Stomach (tissue), 9 donors: ENCODE data around the gene AMER1. TPM values are rescaled to one million over a fixed set of nuclear protein-coding genes. Genes with fewer than 3 reads are reported as not detected.

ENCODE experiments used
- DNase-seq, 2 donors: peaks; one replicate each; pipeline versions ENCODE4 v3.0.0 to v3.0.0-alpha.2; 2013 to 2019
- H3K27ac ChIP-seq, 5 donors: fragments of 200-600 bp in 4 of 5; sonication (generic) in 4 of 5; one replicate each; pipeline ENCODE4 v1.5.1; 2013 to 2019; ENCODE audit warnings: mild to moderate bottlenecking in 1 of 5, moderate library complexity in 1 of 5
- H3K27me3 ChIP-seq, 3 donors: fragments of 200-600 bp; sonication (generic); one replicate each; pipeline ENCODE4 v1.5.1; 2017 to 2019; ENCODE audit warnings: mixed run types in 1 of 3
- H3K36me3 ChIP-seq, 4 donors: fragments of 200-600 bp; sonication (generic); 1 replicate in 3 of 4; 2 replicates in 1 of 4; pipeline ENCODE4 v1.5.1; 2016 to 2019
- H3K4me1 ChIP-seq, 4 donors: fragments of 200-600 bp; sonication (generic); one replicate each; pipeline ENCODE4 v1.5.1; 2016 to 2019
- H3K4me3 ChIP-seq, 4 donors: fragments of 200-600 bp; sonication (generic) in 3 of 4; one replicate each; pipeline ENCODE4 v1.5.1; 2016 to 2019; ENCODE audit warnings: mild to moderate bottlenecking in 1 of 4
- H3K9me3 ChIP-seq, 4 donors: fragments of 200-600 bp; sonication (generic); one replicate each; pipeline ENCODE4 v1.5.1; 2016 to 2019
- EP300 ChIP-seq: sonication (generic); formaldehyde crosslinking; IDR thresholded peaks from one replicate; pipeline ENCODE4 v1.6.1; 2017; ENCODE audit warnings: antibody characterized with exemption
- POLR2A ChIP-seq, 4 donors: fragments of 450-650 bp; IDR thresholded peaks; one replicate each; pipeline ENCODE4 v1.6.1; 2016; ENCODE audit warnings: antibody characterized with exemption in 4 of 4, control low read depth in 2 of 4, mild to moderate bottlenecking in 1 of 4, moderate library complexity in 1 of 4
- POLR2AphosphoS5 ChIP-seq, 3 donors: sonication (generic); formaldehyde crosslinking; IDR thresholded peaks; one replicate each; pipeline ENCODE4 v1.6.1; 2016; ENCODE audit warnings: antibody characterized with exemption in 3 of 3
- WGBS, 5 donors: extraction: QIAGEN DNeasy Blood & Tissue Kit in 3 of 5; methylation state at CpG; one replicate each; pipeline versions ENCODE4 v1.1.5 to v1.1.7; 2013 to 2018; 5-methylcytosine and 5-hydroxymethylcytosine counted together
- intact Hi-C: fragments of 100-400 bp; cut with DNase I; formaldehyde crosslinking; loops from one replicate; pipeline ENCODE4 v1.15.1; 2023; ENCODE audit warnings: low total_unique reads
- polyA plus RNA-seq, 3 donors: library from polyadenylated mRNA; stranded (reverse); fragments of 200-250 nt; gene quantifications; one replicate each; pipeline ENCODE4 v1.2.3, GENCODE V29; 2013
- total RNA-seq, 5 donors: library from RNA; depleted of rRNA; stranded (reverse); fragments of >200 nt; gene quantifications; one replicate each; pipeline versions ENCODE4 v1.1.0 to v1.2.3, GENCODE V29; 2014 to 2016
- TF ChIP-seq, protein P1 (sequence below), 7 experiments: fragments of 450-650 bp in 4 of 7; fragments of 200-600 bp in 3 of 7; sonication (generic) in 3 of 7; IDR thresholded peaks; one replicate each; pipeline ENCODE4 v1.5.1; 2016 to 2019; ENCODE audit warnings: antibody characterized with exemption in 7 of 7, control low read depth in 2 of 7, mild to moderate bottlenecking in 1 of 7
- donor health status: healthy with polysubstance abuse.
- donor health status: Bipolar disorder and iron deficiency.
- donor health status: healthy.

Gene AMER1
- total and polyA plus RNA-seq, 8 donors: 0.90 to 6.7 (median 2.0) TPM

DNA sequence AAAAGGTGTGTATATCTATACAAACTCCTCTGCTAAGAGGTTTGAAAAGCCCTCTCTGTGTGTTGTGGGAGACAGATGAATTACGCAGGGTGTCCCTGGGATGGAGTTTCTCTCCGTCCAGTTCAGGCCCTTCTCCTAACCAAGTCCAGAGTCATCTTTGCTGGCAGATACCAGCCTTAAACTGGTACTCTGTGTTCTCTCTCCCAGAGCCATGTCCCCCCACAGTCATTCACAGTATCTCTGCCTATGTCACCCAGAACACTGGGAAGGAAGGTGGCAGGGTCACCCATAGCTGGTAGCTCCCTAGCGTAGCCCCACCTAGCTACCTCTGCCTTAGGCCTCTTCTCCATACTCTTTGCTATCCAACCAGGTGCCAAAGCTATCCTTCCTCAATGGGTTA lies 8.9 kb downstream of the AMER1 start:
- Histone ChIP-seq H3K36me3 (peaks cover 0 to 16% (median 15%) of the 10 kb centered on the region in 4 donors), H3K4me1 (peaks cover 0 to 6% (median 2%) of the 10 kb centered on the region in 4 donors), H3K27ac (no peak overlapping the region), H3K9me3 (no peaks in the 10 kb centered on the region), H3K4me3 (no peak overlapping the region), H3K27me3 (no peaks in the 10 kb centered on the region)
- no peak for TF ChIP-seq POLR2A (IDR thresholded peaks at IDR 0.05)
- DNase-seq: no peak
- 81 to 99% (median 95%) methylated on average over 3 of the region's 3 CpGs for WGBS, 5 donors
- intact Hi-C loops: no loop called here

DNA sequence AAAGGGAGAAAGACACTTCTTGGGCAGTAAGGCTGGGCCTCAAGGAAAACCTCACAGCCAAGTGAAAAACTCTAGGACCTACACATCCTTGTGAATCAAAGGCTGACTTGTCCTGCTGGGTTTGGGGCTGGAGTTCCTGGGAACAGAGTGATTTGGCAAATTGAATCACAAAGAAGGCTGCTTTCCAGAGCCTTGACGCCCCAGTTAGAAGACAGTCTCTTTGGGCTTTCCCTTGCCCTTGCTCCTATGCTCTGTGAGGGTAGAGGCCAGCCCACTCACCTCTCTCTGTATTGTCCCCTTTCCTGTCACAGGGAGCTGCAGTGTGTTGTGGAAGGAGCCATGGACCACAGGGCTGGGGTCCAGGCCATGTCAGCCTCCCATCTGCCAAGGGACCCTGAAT lies 9.6 kb downstream of the AMER1 start:
- Histone ChIP-seq H3K4me3 (no peak overlapping the region), H3K27me3 (no peaks in the 10 kb centered on the region), H3K9me3 (no peaks in the 10 kb centered on the region), H3K36me3 (peaks cover 0 to 24% (median 23%) of the 10 kb centered on the region in 4 donors), H3K4me1 (peaks cover 0 to 6% (median 2%) of the 10 kb centered on the region in 4 donors), H3K27ac (no peak overlapping the region)
- intact Hi-C loops: no loop called here
- no peak for DNase-seq
- no peak for TF ChIP-seq POLR2AphosphoS5 (IDR thresholded peaks at IDR 0.05)
- no peak for TF ChIP-seq EP300
- TF ChIP-seq POLR2A (IDR thresholded peaks at IDR 0.05): no peak
- TF ChIP-seq, protein P1, sequence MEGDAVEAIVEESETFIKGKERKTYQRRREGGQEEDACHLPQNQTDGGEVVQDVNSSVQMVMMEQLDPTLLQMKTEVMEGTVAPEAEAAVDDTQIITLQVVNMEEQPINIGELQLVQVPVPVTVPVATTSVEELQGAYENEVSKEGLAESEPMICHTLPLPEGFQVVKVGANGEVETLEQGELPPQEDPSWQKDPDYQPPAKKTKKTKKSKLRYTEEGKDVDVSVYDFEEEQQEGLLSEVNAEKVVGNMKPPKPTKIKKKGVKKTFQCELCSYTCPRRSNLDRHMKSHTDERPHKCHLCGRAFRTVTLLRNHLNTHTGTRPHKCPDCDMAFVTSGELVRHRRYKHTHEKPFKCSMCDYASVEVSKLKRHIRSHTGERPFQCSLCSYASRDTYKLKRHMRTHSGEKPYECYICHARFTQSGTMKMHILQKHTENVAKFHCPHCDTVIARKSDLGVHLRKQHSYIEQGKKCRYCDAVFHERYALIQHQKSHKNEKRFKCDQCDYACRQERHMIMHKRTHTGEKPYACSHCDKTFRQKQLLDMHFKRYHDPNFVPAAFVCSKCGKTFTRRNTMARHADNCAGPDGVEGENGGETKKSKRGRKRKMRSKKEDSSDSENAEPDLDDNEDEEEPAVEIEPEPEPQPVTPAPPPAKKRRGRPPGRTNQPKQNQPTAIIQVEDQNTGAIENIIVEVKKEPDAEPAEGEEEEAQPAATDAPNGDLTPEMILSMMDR (IDR thresholded peaks at IDR 0.05): no peak
- WGBS, 5 donors: 33 to 75% (median 64%) methylated on average over 1 of the region's 1 CpG

DNA sequence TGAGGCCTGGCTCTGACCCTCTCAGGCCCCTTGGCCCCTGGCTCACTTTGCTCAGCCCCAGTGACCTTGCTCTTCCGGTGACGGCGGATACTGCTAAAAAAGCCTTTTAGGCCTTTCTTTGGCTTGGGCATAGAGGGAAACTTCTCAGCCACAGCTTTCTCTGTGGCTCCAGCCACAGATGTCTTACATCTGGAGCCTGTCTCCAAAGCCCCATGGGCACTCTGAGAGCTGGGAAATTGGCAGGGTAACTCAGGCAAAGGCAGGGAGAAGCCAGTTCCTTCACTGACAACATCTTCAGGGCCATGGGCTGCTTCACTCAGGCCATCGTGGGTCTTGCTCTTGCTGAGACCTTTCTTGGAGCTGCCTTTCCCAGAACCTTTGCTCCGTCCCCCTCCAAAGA lies 12.8 kb downstream of the AMER1 start:
- Histone ChIP-seq H3K9me3 (no peaks in the 10 kb centered on the region), H3K27ac (no peak overlapping the region), H3K4me3 (no peak overlapping the region), H3K4me1 (no peaks in the 10 kb centered on the region), H3K36me3 (peaks cover 0 to 34% (median 33%) of the 10 kb centered on the region in 4 donors), H3K27me3 (no peaks in the 10 kb centered on the region)
- no peak for DNase-seq
- TF ChIP-seq, protein P1 (IDR thresholded peaks at IDR 0.05): no peak
- no peak for TF ChIP-seq POLR2A (IDR thresholded peaks at IDR 0.05)
- TF ChIP-seq EP300: no peak
- TF ChIP-seq POLR2AphosphoS5 (IDR thresholded peaks at IDR 0.05): no peak
- intact Hi-C loops: no loop called here
- WGBS, 5 donors: 80 to 96% (median 90%) methylated on average over 4 to 5 of the region's 5 CpGs

DNA sequence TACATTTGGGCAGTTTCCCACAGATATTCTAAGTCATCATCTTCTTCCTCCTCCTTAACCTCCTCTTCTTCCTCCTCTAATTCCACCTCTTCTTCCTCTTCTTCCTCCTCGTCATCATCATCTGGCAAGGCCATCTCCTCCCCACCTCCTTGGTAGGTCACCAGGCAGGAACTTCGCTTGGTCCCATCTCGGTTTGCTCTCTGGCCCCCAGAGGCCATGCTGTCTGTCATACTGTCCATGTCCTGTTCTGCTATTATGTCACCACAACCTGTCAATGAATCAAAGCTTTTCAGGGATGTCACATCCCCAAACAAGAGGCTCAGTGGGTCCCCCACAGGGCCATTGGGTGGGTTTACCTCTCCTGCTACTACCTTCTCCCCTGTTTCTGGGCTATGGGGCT lies 13.5 kb downstream of the AMER1 start:
- Histone ChIP-seq H3K27me3 (no peaks in the 10 kb centered on the region), H3K27ac (no peak overlapping the region), H3K36me3 (peaks cover 0 to 34% (median 33%) of the 10 kb centered on the region in 4 donors), H3K4me1 (no peaks in the 10 kb centered on the region), H3K4me3 (no peak overlapping the region), H3K9me3 (no peaks in the 10 kb centered on the region)
- intact Hi-C loops: no loop called here
- no peak for DNase-seq
- 81 to 100% (median 90%) methylated on average over 2 to 3 of the region's 3 CpGs for WGBS, 5 donors
- TF ChIP-seq POLR2A (IDR thresholded peaks at IDR 0.05) (no peak), POLR2AphosphoS5 (IDR thresholded peaks at IDR 0.05) (no peak), EP300 (no peak)
- TF ChIP-seq, protein P1 (IDR thresholded peaks at IDR 0.05): no peak

DNA sequence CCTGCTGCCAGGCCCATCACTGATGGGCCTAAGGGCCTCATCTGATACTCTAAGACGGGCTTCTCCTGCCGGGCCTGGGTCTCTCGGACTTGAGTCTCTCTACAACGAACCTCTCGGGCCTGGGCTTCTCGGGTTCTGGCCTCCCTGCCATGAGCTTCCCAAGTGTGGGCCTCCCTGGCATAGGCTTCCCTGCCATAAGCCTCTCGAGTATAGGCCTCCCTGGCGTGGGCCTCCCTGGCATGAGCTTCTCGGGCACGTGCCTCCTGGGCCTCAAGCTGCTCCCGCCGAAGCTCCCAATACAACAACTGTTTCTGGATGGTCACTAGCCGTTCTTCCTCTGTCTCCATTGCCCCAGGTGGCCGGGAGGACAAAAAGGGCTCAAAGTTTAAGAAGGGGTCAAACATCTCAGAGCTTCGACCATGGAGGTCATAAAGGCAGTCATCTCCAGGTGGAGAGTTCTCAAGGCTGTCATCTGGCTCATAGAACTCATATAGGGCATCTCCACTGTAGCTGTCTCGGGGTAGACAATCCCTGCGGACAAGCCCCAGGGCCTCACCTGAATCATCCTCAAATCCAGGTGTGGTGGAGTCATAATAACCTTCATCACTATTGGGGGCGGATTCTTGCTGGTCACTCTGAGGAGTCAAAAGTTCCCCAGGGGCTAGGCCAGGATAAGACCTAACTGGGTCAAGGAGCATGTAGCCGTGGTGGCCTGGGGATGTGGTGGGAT lies 14.1 kb downstream of the AMER1 start:
- H3K27ac ChIP-seq: no peak overlapping the region
- no peaks in the 10 kb centered on the region for H3K9me3 ChIP-seq
- no peak for DNase-seq
- TF ChIP-seq EP300 (no peak), POLR2AphosphoS5 (IDR thresholded peaks at IDR 0.05) (no peak), POLR2A (IDR thresholded peaks at IDR 0.05) (no peak)
- TF ChIP-seq, protein P1 (IDR thresholded peaks at IDR 0.05): no peak
- no peak overlapping the region for H3K4me3 ChIP-seq
- intact Hi-C loops: no loop called here
- H3K4me1 ChIP-seq: no peaks in the 10 kb centered on the region
- H3K27me3 ChIP-seq: no peaks in the 10 kb centered on the region
- H3K36me3 ChIP-seq: peaks cover 0 to 34% (median 33%) of the 10 kb centered on the region in 4 donors
- WGBS, 5 donors: 87 to 97% (median 96%) methylated on average over 16 to 19 of the region's 19 CpGs
